MG63 (cell line): Measurements from ENCODE around the gene HTRA3. TPM values are rescaled to one million over a fixed set of nuclear protein-coding genes. Genes with fewer than 3 reads are reported as not detected.

Experiments used
- DNase-seq: peaks from one replicate; pipeline ENCODE4 v3.0.0-alpha.2; 2020
- H3K27me3 ChIP-seq: fragments of 250-450 bp; sonication (Bioruptor Pico); 2 replicates; pipeline ENCODE4 v1.5.1; 2020; ENCODE audit warnings: mild to moderate bottlenecking, moderate library complexity
- H3K36me3 ChIP-seq: fragments of 250-450 bp; sonication (Bioruptor Pico); 2 replicates; pipeline ENCODE4 v1.5.1; 2020; ENCODE audit warnings: mild to moderate bottlenecking, moderate library complexity
- H3K4me3 ChIP-seq: fragments of 250-450 bp; sonication (Bioruptor Pico); 2 replicates; pipeline ENCODE4 v1.5.1; 2020; ENCODE audit warnings: mild to moderate bottlenecking, moderate library complexity
- H3K9me3 ChIP-seq: fragments of 250-450 bp; sonication (Bioruptor Pico); 2 replicates; pipeline ENCODE4 v1.5.1; 2020; ENCODE audit warnings: mild to moderate bottlenecking, moderate library complexity
- total RNA-seq: library from RNA; depleted of rRNA; stranded (reverse); fragments of >200 nt; shearing (Covaris generic); gene quantifications from 2 replicates; pipeline ENCODE4 v1.2.3, GENCODE V29; 2014; ENCODE audit warnings: low replicate concordance; rRNA removed

Gene HTRA3
- total RNA-seq, 1 experiment from 2014 or later: 1.3 TPM

DNA sequence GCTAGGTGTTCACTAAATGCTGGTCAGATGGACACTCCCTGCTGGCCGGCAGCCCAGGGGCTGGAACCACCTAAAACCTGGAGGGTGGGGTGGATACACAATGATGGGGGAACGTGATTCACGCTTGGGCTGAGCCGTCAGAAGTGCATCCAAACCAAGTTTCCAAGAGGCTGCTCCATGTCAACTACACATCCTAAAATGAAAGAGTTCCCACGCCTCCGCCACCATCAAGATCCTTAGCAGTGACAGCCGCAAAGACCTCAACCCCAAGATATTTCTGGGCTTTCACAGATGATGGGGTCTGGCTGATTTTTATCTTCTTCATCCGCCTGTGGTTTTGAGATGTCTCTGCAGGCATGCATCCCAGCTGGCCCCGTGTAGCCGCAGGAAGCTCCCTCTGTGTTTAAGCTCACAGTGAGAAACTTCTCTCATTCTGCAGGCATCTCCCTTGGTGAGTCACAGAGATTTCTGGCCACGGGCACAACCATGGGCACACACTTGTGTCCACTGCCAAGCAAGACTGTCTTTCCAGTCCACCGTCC, 84.4 kb downstream of the HTRA3 start:
- no peaks in the 10 kb centered on the region for H3K36me3 ChIP-seq
- no peaks in the 10 kb centered on the region for H3K27me3 ChIP-seq
- DNase-seq: peak; percentile 86
- no peaks in the 10 kb centered on the region for H3K9me3 ChIP-seq
- no peak overlapping the region for H3K4me3 ChIP-seq

DNA sequence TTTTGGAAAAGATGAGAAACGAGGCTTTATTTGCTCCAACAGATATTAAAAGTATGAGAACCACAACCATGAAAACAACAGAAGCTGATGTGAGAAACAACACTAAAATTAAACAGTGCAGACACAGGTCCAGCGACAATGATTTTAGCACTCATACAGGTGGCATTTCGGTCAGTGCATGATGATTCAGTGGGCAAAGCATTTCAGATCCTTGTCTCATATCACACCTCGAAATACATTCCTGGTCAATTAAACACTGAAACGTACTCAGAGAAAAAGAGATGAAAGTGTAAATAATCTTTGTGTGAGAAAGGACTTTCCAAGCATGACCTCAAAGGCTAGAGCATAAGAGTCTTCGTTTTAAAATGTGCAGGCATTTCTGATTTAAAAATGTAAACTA, 85.8 kb downstream of the HTRA3 start:
- Histone ChIP-seq H3K4me3 (no peak overlapping the region), H3K9me3 (no peaks in the 10 kb centered on the region), H3K27me3 (no peaks in the 10 kb centered on the region), H3K36me3 (no peaks in the 10 kb centered on the region)
- no peak for DNase-seq

DNA sequence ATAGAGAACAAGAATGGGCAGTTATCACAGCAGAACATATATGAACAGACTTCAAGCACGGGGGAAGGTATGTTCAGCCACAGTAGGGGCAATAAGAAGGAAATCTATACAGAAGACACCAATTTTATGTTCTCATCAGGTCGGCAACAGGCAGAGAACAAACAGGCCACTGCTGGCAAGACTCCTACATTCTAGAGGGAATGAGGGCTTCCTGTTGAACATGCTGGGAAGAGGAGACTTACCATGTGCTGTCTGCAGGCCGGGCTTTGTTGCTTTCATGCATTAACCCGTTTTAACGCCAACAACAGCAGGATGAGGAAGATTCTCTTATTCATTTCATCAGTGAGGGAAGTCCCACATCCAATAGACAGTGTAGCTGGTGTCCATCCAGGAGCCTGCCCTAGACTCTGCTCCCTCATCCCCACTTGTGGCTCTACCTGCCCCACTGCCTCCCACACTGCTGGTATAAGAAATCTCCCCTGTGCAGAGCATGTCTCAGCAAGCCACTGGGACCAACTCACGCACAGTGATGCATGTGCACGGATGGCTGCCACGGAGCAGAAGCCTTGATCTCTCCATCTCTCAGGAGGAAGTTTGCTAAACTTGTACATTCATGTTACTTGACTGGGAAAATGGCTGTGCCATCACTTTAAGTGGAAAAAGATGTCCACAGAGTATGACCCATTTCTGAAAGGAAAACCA, 86.5 kb downstream of the HTRA3 start:
- Histone ChIP-seq H3K4me3 (no peak overlapping the region), H3K27me3 (no peaks in the 10 kb centered on the region), H3K36me3 (no peaks in the 10 kb centered on the region), H3K9me3 (no peaks in the 10 kb centered on the region)
- no peak for DNase-seq

Other genes with a start within 250 kb of the HTRA3 start
- gene ABLIM2, start 110.9 kb upstream of the HTRA3 start, total RNA-seq: 1.1 and 1.2 TPM in 2 replicates
- 2.5 and 7.4 TPM in 2 replicates for gene SH3TC1, start 70.5 kb upstream of the HTRA3 start, total RNA-seq
- gene ACOX3, start 171.0 kb downstream of the HTRA3 start, total RNA-seq: 20.3 and 33.2 TPM in 2 replicates
- 3.2 and 13.4 TPM in 2 replicates for gene TRMT44, start 171.0 kb downstream of the HTRA3 start, total RNA-seq